ENCODE results near the gene GTF2IRD1. TPM values are rescaled to one million over a fixed set of nuclear protein-coding genes. Genes with fewer than 3 reads are reported as not detected.

The GTF2IRD1 gene
- total and polyA plus RNA-seq, 2 of the 13 experiments (the other 11 are each of a cell fraction or from before 2014, with no cell fraction given): 16.5 to 26.7 TPM

DNA sequence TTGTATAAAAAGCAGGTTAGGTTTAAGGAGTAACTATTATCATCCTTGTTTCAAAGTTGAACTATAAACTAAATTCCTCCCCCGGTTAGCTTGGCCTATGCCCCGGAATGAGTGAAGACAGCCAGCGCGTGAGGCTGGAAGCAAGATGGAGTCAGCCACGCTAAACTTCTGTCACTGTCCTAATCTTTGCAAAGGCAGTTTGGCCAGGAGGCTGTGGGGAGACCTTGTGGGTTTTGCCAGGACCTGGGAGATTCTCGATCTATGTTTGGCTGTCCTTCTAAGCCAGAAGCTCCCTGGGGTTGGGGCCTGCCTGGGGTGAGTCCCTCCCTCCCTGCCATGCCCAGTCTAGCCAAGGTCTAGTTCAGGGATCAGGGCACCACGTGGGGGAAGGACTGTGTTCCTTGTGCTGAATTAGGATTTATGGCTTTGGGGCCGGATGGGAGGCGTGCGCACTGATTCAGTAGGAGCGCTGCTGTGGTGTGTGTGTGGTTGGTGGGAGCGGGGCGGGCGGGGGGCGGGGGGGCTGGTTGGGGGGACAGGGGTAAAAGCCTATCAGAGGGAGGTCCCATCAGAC lies 871 bp upstream of the GTF2IRD1 start (continued):
- TF ChIP-seq ZNF326 (CRISPR knock-in tag; IDR thresholded peaks at IDR 0.05; ENCODE audit: borderline replicate concordance): no peak
- no peak for TF ChIP-seq MEF2D (CRISPR knock-in tag; IDR thresholded peaks at IDR 0.05)
- no peak for TF ChIP-seq SMARCE1 (IDR thresholded peaks at IDR 0.05; ENCODE audit: borderline replicate concordance)
- no peak for TF ChIP-seq ZFP37 (CRISPR knock-in tag; IDR thresholded peaks at IDR 0.05; ENCODE audit: borderline replicate concordance)
- TF ChIP-seq KLF12 (CRISPR knock-in tag; IDR thresholded peaks at IDR 0.05; ENCODE audit: borderline replicate concordance): no peak
- TF ChIP-seq, protein P1, sequence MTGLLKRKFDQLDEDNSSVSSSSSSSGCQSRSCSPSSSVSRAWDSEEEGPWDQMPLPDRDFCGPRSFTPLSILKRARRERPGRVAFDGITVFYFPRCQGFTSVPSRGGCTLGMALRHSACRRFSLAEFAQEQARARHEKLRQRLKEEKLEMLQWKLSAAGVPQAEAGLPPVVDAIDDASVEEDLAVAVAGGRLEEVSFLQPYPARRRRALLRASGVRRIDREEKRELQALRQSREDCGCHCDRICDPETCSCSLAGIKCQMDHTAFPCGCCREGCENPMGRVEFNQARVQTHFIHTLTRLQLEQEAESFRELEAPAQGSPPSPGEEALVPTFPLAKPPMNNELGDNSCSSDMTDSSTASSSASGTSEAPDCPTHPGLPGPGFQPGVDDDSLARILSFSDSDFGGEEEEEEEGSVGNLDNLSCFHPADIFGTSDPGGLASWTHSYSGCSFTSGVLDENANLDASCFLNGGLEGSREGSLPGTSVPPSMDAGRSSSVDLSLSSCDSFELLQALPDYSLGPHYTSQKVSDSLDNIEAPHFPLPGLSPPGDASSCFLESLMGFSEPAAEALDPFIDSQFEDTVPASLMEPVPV (CRISPR knock-in tag; IDR thresholded peaks at IDR 0.05): no peak
- TF ChIP-seq ARID2 (CRISPR knock-in tag; IDR thresholded peaks at IDR 0.05; ENCODE audit: borderline replicate concordance): no peak
- TF ChIP-seq ZNF607 (CRISPR knock-in tag; IDR thresholded peaks at IDR 0.05; ENCODE audit: borderline replicate concordance): no peak; the same call in 1 of the 2 replicates
- TF ChIP-seq, protein P2, sequence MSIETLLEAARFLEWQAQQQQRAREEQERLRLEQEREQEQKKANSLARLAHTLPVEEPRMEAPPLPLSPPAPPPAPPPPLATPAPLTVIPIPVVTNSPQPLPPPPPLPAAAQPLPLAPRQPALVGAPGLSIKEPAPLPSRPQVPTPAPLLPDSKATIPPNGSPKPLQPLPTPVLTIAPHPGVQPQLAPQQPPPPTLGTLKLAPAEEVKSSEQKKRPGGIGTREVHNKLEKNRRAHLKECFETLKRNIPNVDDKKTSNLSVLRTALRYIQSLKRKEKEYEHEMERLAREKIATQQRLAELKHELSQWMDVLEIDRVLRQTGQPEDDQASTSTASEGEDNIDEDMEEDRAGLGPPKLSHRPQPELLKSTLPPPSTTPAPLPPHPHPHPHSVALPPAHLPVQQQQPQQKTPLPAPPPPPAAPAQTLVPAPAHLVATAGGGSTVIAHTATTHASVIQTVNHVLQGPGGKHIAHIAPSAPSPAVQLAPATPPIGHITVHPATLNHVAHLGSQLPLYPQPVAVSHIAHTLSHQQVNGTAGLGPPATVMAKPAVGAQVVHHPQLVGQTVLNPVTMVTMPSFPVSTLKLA (IDR thresholded peaks at IDR 0.05): peak; percentile 34
- peak; percentile 5; the same call in 1 of the 2 replicates for TF ChIP-seq GFI1 (CRISPR knock-in tag; IDR thresholded peaks at IDR 0.05; ENCODE audit: borderline replicate concordance)
- TF ChIP-seq PAX8 (CRISPR knock-in tag; IDR thresholded peaks at IDR 0.05; ENCODE audit: borderline replicate concordance): no peak
- TF ChIP-seq RORA (CRISPR knock-in tag; IDR thresholded peaks at IDR 0.05): no peak
- TF ChIP-seq, protein P3, sequence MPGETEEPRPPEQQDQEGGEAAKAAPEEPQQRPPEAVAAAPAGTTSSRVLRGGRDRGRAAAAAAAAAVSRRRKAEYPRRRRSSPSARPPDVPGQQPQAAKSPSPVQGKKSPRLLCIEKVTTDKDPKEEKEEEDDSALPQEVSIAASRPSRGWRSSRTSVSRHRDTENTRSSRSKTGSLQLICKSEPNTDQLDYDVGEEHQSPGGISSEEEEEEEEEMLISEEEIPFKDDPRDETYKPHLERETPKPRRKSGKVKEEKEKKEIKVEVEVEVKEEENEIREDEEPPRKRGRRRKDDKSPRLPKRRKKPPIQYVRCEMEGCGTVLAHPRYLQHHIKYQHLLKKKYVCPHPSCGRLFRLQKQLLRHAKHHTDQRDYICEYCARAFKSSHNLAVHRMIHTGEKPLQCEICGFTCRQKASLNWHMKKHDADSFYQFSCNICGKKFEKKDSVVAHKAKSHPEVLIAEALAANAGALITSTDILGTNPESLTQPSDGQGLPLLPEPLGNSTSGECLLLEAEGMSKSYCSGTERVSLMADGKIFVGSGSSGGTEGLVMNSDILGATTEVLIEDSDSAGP (CRISPR knock-in tag; IDR thresholded peaks at IDR 0.05; ENCODE audit: borderline replicate concordance): no peak
- peak; percentile 31; the same call in 1 of the 2 replicates for TF ChIP-seq MIER3 (CRISPR knock-in tag; IDR thresholded peaks at IDR 0.05; ENCODE audit: borderline replicate concordance)
- TF ChIP-seq ZNF124 (CRISPR knock-in tag; IDR thresholded peaks at IDR 0.05): no peak
- no peak for TF ChIP-seq FOXO1 (CRISPR knock-in tag; IDR thresholded peaks at IDR 0.05)
- no peak; the same call in 1 of the 2 replicates for TF ChIP-seq GATAD2A (CRISPR knock-in tag; IDR thresholded peaks at IDR 0.05)
- no peak for TF ChIP-seq SYNCRIP (IDR thresholded peaks at IDR 0.05; ENCODE audit: insufficient read depth, low read depth, low read length)
- no peak for TF ChIP-seq PAF1 (CRISPR knock-in tag; IDR thresholded peaks at IDR 0.05)
- no peak for TF ChIP-seq MAF1 (CRISPR knock-in tag; IDR thresholded peaks at IDR 0.05; ENCODE audit: borderline replicate concordance)
- no peak for TF ChIP-seq MBNL3 (CRISPR knock-in tag; conservative IDR thresholded peaks at IDR 0.05)
- TF ChIP-seq TSC22D2 (CRISPR knock-in tag; IDR thresholded peaks at IDR 0.05; ENCODE audit: borderline replicate concordance): no peak
- no peak for TF ChIP-seq MAFG (CRISPR knock-in tag; IDR thresholded peaks at IDR 0.05)
- TF ChIP-seq, protein P4, sequence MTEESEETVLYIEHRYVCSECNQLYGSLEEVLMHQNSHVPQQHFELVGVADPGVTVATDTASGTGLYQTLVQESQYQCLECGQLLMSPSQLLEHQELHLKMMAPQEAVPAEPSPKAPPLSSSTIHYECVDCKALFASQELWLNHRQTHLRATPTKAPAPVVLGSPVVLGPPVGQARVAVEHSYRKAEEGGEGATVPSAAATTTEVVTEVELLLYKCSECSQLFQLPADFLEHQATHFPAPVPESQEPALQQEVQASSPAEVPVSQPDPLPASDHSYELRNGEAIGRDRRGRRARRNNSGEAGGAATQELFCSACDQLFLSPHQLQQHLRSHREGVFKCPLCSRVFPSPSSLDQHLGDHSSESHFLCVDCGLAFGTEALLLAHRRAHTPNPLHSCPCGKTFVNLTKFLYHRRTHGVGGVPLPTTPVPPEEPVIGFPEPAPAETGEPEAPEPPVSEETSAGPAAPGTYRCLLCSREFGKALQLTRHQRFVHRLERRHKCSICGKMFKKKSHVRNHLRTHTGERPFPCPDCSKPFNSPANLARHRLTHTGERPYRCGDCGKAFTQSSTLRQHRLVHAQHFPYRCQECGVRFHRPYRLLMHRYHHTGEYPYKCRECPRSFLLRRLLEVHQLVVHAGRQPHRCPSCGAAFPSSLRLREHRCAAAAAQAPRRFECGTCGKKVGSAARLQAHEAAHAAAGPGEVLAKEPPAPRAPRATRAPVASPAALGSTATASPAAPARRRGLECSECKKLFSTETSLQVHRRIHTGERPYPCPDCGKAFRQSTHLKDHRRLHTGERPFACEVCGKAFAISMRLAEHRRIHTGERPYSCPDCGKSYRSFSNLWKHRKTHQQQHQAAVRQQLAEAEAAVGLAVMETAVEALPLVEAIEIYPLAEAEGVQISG (CRISPR knock-in tag; IDR thresholded peaks at IDR 0.05): no peak; the same call in 1 of the 2 replicates
